Lower leg skin (tissue), 3 donors: ENCODE data around the gene PPP6R3.

Source experiments
- POLR2A ChIP-seq, 2 donors: fragments of 450-650 bp; IDR thresholded peaks; one replicate each; pipeline ENCODE4 v1.6.1; 2016 to 2017; ENCODE audit warnings: antibody characterized with exemption in 2 of 2, mild to moderate bottlenecking in 1 of 2, moderate library complexity in 1 of 2
- TF ChIP-seq, protein P1 (sequence below), 3 donors: fragments of 450-650 bp; IDR thresholded peaks; one replicate each; pipeline ENCODE4 v1.5.1; 2016; ENCODE audit warnings: antibody characterized with exemption in 3 of 3, mild to moderate bottlenecking in 3 of 3, moderate library complexity in 2 of 3

DNA sequence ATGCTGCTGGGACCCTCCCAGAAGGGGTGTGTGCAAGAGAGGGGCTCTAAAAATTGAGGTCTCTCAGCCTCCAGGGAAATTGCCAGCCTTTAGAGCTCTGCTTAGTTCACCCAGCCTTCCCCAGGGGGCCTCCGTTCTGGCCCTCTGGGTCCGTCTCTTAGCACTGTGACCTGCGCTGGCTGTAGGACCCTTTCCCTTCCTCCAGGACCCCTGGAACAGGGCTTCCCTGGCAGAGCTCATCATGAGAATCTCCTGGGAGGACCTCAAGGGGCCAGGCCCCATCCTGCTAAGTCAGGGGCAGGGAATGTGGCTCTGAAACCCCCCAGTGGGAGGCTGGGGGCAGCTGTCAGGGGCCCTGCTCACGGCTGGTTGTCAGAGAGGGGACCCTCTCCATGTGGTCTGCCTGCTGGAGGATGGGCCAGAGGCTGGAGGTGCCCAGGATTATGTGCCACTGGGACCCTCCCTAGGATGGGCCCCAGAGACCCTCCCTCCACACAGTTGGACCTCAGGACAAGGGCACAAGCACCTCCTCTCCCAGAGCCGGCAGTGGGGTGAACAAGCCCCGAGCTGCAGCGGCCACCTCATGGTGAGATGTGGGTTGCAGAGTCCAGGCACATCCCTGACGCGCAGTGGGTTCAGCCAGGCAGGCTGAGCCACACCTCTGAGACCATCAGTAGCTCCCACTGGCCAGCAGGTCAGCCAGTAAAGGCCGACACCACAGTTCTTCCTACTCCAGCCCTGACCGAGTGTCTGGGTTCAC, 196.6 kb downstream of the PPP6R3 start:
- TF ChIP-seq, protein P1, sequence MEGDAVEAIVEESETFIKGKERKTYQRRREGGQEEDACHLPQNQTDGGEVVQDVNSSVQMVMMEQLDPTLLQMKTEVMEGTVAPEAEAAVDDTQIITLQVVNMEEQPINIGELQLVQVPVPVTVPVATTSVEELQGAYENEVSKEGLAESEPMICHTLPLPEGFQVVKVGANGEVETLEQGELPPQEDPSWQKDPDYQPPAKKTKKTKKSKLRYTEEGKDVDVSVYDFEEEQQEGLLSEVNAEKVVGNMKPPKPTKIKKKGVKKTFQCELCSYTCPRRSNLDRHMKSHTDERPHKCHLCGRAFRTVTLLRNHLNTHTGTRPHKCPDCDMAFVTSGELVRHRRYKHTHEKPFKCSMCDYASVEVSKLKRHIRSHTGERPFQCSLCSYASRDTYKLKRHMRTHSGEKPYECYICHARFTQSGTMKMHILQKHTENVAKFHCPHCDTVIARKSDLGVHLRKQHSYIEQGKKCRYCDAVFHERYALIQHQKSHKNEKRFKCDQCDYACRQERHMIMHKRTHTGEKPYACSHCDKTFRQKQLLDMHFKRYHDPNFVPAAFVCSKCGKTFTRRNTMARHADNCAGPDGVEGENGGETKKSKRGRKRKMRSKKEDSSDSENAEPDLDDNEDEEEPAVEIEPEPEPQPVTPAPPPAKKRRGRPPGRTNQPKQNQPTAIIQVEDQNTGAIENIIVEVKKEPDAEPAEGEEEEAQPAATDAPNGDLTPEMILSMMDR (IDR thresholded peaks at IDR 0.05) = no peak
- TF ChIP-seq POLR2A (IDR thresholded peaks at IDR 0.05) = no peak
